Mesendoderm (in vitro differentiated cells): Measurements from ENCODE around the gene NKD1.
A peak's percentile ranks its signal among the peaks of the same experiment; 100 is the strongest.

ENCODE experiments used
- DNase-seq: peaks from one replicate; pipeline ENCODE4 v3.0.0; 2013
- H2AK5ac ChIP-seq: 2 replicates; pipeline ENCODE4 v1.6.1; 2013; ENCODE audit warnings: low read length, inconsistent platforms
- H2BK120ac ChIP-seq: 2 replicates; pipeline ENCODE4 v1.6.1; 2013; ENCODE audit warnings: low read depth, mild to moderate bottlenecking, low read length, moderate library complexity, mixed read lengths
- H2BK15ac ChIP-seq: replicated peaks from 2 replicates; pipeline ENCODE4 v1.6.1; 2013; ENCODE audit warnings: low read depth, mild to moderate bottlenecking, moderate library complexity
- H2BK5ac ChIP-seq: 2 replicates; pipeline ENCODE4 v1.6.1; 2013; ENCODE audit warnings: low read length, inconsistent platforms
- H3K18ac ChIP-seq: 2 replicates; pipeline ENCODE4 v1.6.1; 2013; ENCODE audit warnings: mild to moderate bottlenecking, low read length, mixed read lengths
- H3K23ac ChIP-seq: one replicate; pipeline ENCODE4 v1.6.1; 2013; ENCODE audit warnings: low read length
- H3K27ac ChIP-seq: 2 replicates; pipeline ENCODE4 v1.5.1; 2013; ENCODE audit warnings: low read depth, mild to moderate bottlenecking, inconsistent platforms, low read length, moderate library complexity
- H3K27me3 ChIP-seq: 2 replicates; pipeline ENCODE4 v1.6.1; 2013; ENCODE audit warnings: low read length, control low read depth, mild to moderate bottlenecking, inconsistent platforms; ENCODE audit not compliant: insufficient read depth, poor library complexity
- H3K36me3 ChIP-seq: 2 replicates; pipeline ENCODE4 v1.6.1; 2013; ENCODE audit warnings: low read length, inconsistent platforms; ENCODE audit not compliant: control insufficient read depth, insufficient read depth
- H3K4ac ChIP-seq: one replicate; pipeline ENCODE4 v1.6.1; 2013; ENCODE audit warnings: low read depth, mild to moderate bottlenecking, low read length, moderate library complexity
- H3K4me1 ChIP-seq: 2 replicates; pipeline ENCODE4 v1.6.1; 2013; ENCODE audit warnings: low read depth, low read length, inconsistent platforms; ENCODE audit not compliant: control insufficient read depth
- H3K4me2 ChIP-seq: 2 replicates; pipeline ENCODE4 v1.6.1; 2013; ENCODE audit warnings: low read length
- H3K4me3 ChIP-seq: 2 replicates; pipeline ENCODE4 v1.5.1; 2013; ENCODE audit warnings: mild to moderate bottlenecking, low read length
- H3K56ac ChIP-seq: one replicate; pipeline ENCODE4 v1.6.1; 2013; ENCODE audit warnings: low read length
- H3K79me1 ChIP-seq: 2 replicates; pipeline ENCODE4 v1.6.1; 2013; ENCODE audit warnings: low read length, inconsistent platforms
- H3K79me2 ChIP-seq: 2 replicates; pipeline ENCODE4 v1.6.1; 2013; ENCODE audit warnings: mild to moderate bottlenecking, low read length; ENCODE audit not compliant: control insufficient read depth, insufficient read depth
- H3K9ac ChIP-seq: 2 replicates; pipeline ENCODE4 v1.6.1; 2013; ENCODE audit warnings: low read length, inconsistent platforms
- H4K5ac ChIP-seq: one replicate; pipeline ENCODE4 v1.6.1; 2013; ENCODE audit warnings: low read length
- H4K8ac ChIP-seq: one replicate; pipeline ENCODE4 v1.6.1; 2013; ENCODE audit warnings: low read depth, mild to moderate bottlenecking, control low read depth, low read length, moderate library complexity
- WGBS: extraction: QIAGEN DNeasy Blood & Tissue Kit; methylation state at CpG from one replicate; pipeline ENCODE4 v1.1.7; 2013; ENCODE audit warnings: low lambda C conversion rate, missing lambda C conversion rate; ENCODE audit not compliant: insufficient coverage; ENCODE audit errors: extremely low coverage; 5-methylcytosine and 5-hydroxymethylcytosine counted together

Gene NKD1

DNA sequence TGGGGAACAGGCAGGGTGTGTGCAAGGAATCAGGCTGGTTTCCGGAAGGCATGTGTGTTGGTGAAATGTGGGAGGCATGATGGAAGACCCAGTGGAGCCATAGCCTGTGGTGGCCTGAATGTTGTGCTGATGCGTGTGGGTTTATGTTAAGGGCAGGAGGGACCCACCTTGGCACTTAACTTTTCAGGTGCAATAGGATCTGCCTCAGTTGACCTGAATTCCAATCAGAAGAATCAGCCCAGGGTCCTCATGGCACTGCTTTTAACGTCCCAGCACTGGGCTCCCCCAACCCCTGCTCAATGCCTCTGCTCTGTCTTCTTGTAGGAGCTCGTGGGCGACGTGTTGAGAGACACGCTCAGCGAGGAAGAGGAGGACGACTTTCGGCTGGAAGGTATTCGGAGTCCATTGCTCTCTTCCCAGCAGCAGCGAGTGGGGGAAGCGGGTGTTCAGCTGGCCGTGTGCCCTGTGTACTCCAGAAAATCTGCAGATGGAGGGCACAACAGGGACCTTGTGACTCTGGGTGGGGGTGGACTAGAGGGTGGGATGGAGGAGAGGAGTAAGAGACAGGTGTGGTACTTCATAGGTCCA is 59.9 kb downstream of the NKD1 start:
- Histone ChIP-seq H3K4ac (no peak overlapping the region), H3K23ac (no peak overlapping the region), H4K5ac (no peak overlapping the region), H3K4me1 (no peaks in the 10 kb centered on the region), H3K4me2 (no peak overlapping the region), H2AK5ac (no peak overlapping the region), H3K18ac (no peak overlapping the region), H3K79me1 (peaks cover 2% of the 10 kb centered on the region), H3K9ac (no peak overlapping the region), H2BK5ac (no peak overlapping the region), H3K4me3 (no peak overlapping the region), H4K8ac (no peak overlapping the region), H2BK120ac (no peak overlapping the region), H3K36me3 (no peaks in the 10 kb centered on the region), H3K27ac (no peak overlapping the region), H3K79me2 (no peaks in the 10 kb centered on the region), H3K56ac (no peak overlapping the region), H3K27me3 (no peaks in the 10 kb centered on the region), H2BK15ac (no peak overlapping the region)
- DNase-seq = no peak
- no CpG with 5 or more reads among the region's 14 CpGs for WGBS

DNA sequence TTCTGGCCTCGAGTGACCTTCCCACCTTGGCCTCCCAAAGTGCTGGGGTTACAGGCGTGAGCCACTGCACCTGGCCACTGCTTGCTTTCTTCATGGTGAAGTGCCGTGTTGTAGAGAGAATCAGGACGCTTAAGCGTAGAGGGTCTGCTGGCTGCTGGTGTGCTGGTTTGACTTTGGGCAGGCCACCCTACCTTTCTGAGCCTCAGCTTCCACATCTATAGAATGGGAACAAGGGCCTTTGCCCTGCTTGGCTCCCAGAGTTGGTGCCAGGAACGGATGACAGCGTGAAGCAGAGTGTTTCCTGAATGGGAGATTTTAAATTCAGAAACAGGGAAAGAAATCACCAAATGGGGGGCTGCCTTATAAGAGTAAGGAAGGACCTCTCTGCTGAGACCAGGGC is 60.9 kb downstream of the NKD1 start:
- H3K4me2 ChIP-seq = no peak overlapping the region
- H3K4me3 ChIP-seq = no peak overlapping the region
- no peak overlapping the region for H3K4ac ChIP-seq
- H3K27me3 ChIP-seq = no peaks in the 10 kb centered on the region
- H3K4me1 ChIP-seq = no peaks in the 10 kb centered on the region
- H3K27ac ChIP-seq = no peak overlapping the region
- H3K79me1 ChIP-seq = peaks cover 1% of the 10 kb centered on the region
- DNase-seq = no peak
- H4K5ac ChIP-seq = no peak overlapping the region
- H2BK5ac ChIP-seq = no peak overlapping the region
- H3K56ac ChIP-seq = no peak overlapping the region
- H3K9ac ChIP-seq = no peak overlapping the region
- no peak overlapping the region for H4K8ac ChIP-seq
- H2BK120ac ChIP-seq = no peak overlapping the region
- no peak overlapping the region for H2AK5ac ChIP-seq
- H2BK15ac ChIP-seq = no peak overlapping the region
- no peak overlapping the region for H3K23ac ChIP-seq
- H3K18ac ChIP-seq = no peak overlapping the region
- no peaks in the 10 kb centered on the region for H3K79me2 ChIP-seq
- no CpG with 5 or more reads among the region's 7 CpGs for WGBS
- H3K36me3 ChIP-seq = no peaks in the 10 kb centered on the region

DNA sequence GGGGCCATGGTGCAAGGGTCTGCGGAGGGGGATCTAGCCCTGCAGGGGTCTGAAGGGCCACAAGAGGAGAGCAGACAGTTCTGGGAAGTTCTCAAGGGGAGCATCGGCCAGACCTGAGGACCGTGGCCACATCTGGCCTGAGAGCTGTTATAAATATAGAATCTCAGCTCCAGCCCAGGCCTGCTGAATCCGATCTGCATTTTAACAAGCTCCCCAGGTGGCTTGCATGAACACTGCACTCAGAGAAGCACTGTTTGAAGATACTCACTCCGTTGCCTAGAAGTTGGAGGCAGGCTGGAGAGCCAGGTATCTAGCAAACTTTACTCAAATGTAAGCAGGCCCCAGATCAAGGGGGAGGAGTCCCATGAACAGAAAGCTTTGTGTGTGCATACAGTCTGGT is 61.3 kb downstream of the NKD1 start:
- no peaks in the 10 kb centered on the region for H3K79me1 ChIP-seq
- H3K4me1 ChIP-seq = no peaks in the 10 kb centered on the region
- no peak overlapping the region for H3K18ac ChIP-seq
- no peak overlapping the region for H4K8ac ChIP-seq
- H3K36me3 ChIP-seq = no peaks in the 10 kb centered on the region
- H3K4me2 ChIP-seq = no peak overlapping the region
- no peak overlapping the region for H3K56ac ChIP-seq
- H2BK15ac ChIP-seq = no peak overlapping the region
- H2BK120ac ChIP-seq = no peak overlapping the region
- H3K4me3 ChIP-seq = no peak overlapping the region
- no peak overlapping the region for H3K4ac ChIP-seq
- H2BK5ac ChIP-seq = no peak overlapping the region
- WGBS = no CpG with 5 or more reads among the region's 5 CpGs
- no peaks in the 10 kb centered on the region for H3K27me3 ChIP-seq
- peak; percentile 29 for DNase-seq
- H3K9ac ChIP-seq = no peak overlapping the region
- no peak overlapping the region for H3K27ac ChIP-seq
- no peak overlapping the region for H2AK5ac ChIP-seq
- H4K5ac ChIP-seq = no peak overlapping the region
- H3K79me2 ChIP-seq = no peaks in the 10 kb centered on the region
- H3K23ac ChIP-seq = no peak overlapping the region

DNA sequence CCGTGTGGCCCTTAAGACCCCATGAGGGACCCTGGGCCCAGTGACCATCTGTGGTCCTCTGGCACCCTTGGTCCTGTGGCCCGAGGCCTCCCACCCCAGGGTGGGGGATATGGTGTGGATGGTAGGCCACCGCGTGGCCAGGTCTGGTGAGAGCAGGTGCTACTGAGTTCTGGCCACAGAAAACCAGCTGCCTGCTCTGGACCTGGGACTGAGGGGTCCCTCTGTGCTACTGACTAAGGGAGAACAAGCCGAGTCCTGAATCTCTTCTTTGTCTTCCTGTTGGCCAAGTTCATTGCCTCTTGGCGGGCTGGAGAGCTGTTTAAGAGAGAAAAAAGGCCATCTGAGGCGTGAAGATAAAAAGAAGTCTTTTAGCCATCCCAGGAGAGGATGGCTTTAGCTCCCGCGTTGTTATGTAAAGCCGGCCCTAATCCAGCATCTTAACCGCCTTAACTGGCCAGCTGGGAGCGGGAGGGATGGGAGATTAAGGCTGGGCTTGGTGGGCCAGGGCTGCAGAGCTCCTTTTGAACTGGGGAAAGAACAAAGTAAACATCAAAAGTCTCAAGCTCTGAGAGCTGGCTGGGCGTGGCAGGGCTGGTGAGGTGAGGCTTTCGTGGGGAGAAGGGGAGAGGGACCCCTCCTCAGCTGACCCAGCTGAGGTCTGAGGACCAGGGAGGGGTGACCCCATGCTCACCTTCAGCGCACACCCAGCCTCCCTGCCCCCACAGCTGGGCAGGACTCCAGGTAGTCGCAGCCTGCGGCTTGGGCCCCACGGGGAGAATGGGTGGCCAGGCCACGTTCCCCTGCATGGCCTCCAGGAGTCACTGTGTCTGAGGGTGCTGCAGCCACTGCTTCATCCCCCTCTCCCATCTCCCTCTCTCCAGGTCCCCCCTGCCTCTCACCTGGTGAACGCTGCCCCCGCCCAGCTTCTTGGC is 62.4 kb downstream of the NKD1 start:
- Histone ChIP-seq H3K4ac (no peak overlapping the region), H3K9ac (no peak overlapping the region), H3K79me2 (no peaks in the 10 kb centered on the region), H2BK5ac (no peak overlapping the region), H3K4me2 (no peak overlapping the region), H2BK15ac (no peak overlapping the region), H3K36me3 (no peaks in the 10 kb centered on the region), H3K27me3 (no peaks in the 10 kb centered on the region), H3K4me3 (no peak overlapping the region), H4K5ac (no peak overlapping the region), H3K79me1 (no peaks in the 10 kb centered on the region), H3K23ac (no peak overlapping the region), H4K8ac (no peak overlapping the region), H3K4me1 (no peaks in the 10 kb centered on the region), H3K27ac (no peak overlapping the region), H3K18ac (no peak overlapping the region), H2BK120ac (no peak overlapping the region), H2AK5ac (no peak overlapping the region), H3K56ac (peak overlapping the region; percentile 17)
- peak; percentile 57 for DNase-seq
- WGBS = no CpG with 5 or more reads among the region's 21 CpGs

DNA sequence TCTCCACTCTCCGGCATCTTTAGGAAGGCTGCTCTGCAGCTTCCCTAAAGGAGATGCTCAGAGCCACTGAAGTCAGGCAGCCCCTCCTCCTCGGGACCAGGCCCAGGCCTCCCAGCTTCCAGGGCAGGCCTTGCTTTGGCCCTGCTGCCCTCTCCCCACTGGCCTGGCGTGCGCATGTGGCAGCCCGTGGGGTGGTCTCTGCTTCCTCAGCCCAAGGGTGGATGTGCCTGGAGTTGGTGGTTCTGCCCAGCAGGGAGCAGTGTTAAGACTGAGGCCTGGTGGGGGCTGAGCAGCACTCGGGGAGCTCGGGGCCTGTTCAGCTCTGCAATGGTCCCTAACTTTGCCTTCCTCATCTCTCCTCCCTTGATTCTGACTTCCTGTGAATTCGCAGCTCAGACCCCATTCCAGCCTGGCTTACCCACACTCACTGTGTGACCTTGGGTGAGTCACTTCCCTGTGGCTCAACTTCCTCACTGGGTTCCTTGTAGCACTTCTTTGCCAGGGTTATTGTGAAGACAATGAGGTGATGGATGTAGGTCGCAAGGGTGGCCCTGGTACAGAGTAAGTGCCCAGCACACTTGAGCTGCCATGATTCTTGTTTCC is 63.2 kb downstream of the NKD1 start:
- Histone ChIP-seq H3K9ac (no peak overlapping the region), H4K5ac (no peak overlapping the region), H3K27ac (no peak overlapping the region), H3K4ac (no peak overlapping the region), H3K4me3 (no peak overlapping the region), H2AK5ac (no peak overlapping the region), H4K8ac (no peak overlapping the region), H3K18ac (no peak overlapping the region), H3K4me2 (no peak overlapping the region), H3K79me1 (no peaks in the 10 kb centered on the region), H3K56ac (no peak overlapping the region), H2BK15ac (no peak overlapping the region), H3K4me1 (peaks cover 2% of the 10 kb centered on the region), H3K23ac (no peak overlapping the region), H3K36me3 (no peaks in the 10 kb centered on the region), H3K79me2 (no peaks in the 10 kb centered on the region), H2BK5ac (no peak overlapping the region), H2BK120ac (no peak overlapping the region), H3K27me3 (no peaks in the 10 kb centered on the region)
- no CpG with 5 or more reads among the region's 9 CpGs for WGBS
- DNase-seq = peak; percentile 19
